H1 (cell line): ENCODE data around the gene TENT5A. TPM values are rescaled to one million over a fixed set of nuclear protein-coding genes. Genes with fewer than 3 reads are reported as not detected.

ENCODE experiments used
- CTCF ChIA-PET: fragments of 300-600 bp; sonication (Branson Sonifier 250); formaldehyde crosslinking; loops from one replicate; lab custom pipeline; 2021; ENCODE audit not compliant: partially characterized antibody; lab: Charles Lee
- POLR2A ChIA-PET: fragments of 300-600 bp; sonication (Branson Sonifier 250); formaldehyde crosslinking; loops from one replicate; lab custom pipeline; 2021; ENCODE audit warnings: inconsistent platforms; ENCODE audit not compliant: partially characterized antibody; lab: Charles Lee
- DNase-seq, 2 experiments: peaks; one replicate each; pipeline versions ENCODE4 v3.0.0 to v3.0.0-alpha.2; 2010 to 2022; ENCODE audit warnings: low spot score in 2 of 2, low read depth in 1 of 2, mixed read lengths in 1 of 2
- FAIRE-seq: peaks from 2 replicates; lab custom pipeline; 2011; peaks lifted over from hg19 to GRCh38; lab: Jason Lieb, UNC
- H2AFZ ChIP-seq: 2 replicates; pipeline ENCODE4 v1.8.1; 2012; ENCODE audit warnings: low read length, inconsistent platforms
- H2AK5ac ChIP-seq: 2 replicates; pipeline ENCODE4 v1.6.1; 2013; ENCODE audit warnings: low read depth, low read length
- H2BK120ac ChIP-seq: replicated peaks from 2 replicates; pipeline ENCODE3; 2013; ENCODE audit warnings: low read depth, low read length, inconsistent platforms
- H2BK12ac ChIP-seq: 2 replicates; pipeline ENCODE4 v1.6.1; 2013; ENCODE audit warnings: low read depth, low read length
- H2BK15ac ChIP-seq: 2 replicates; pipeline ENCODE4 v1.6.1; 2013; ENCODE audit warnings: low read length
- H2BK20ac ChIP-seq: 2 replicates; pipeline ENCODE4 v1.6.1; 2013; ENCODE audit warnings: low read length
- H2BK5ac ChIP-seq: 2 replicates; pipeline ENCODE4 v1.6.1; 2013; ENCODE audit warnings: low read depth, low read length
- H3K14ac ChIP-seq: 2 replicates; pipeline ENCODE4 v1.6.1; 2013; ENCODE audit warnings: inconsistent platforms; ENCODE audit not compliant: insufficient read length
- H3K18ac ChIP-seq: 2 replicates; pipeline ENCODE4 v1.6.1; 2013; ENCODE audit warnings: low read length; ENCODE audit errors: extremely low read depth
- H3K23ac ChIP-seq: 2 replicates; pipeline ENCODE4 v1.6.1; 2013; ENCODE audit warnings: inconsistent platforms; ENCODE audit not compliant: insufficient read length
- H3K23me2 ChIP-seq: 2 replicates; pipeline ENCODE4 v1.6.1; 2013; ENCODE audit warnings: low read depth, low read length
- H3K27ac ChIP-seq: 2 replicates; pipeline ENCODE4 v1.6.1; 2011; ENCODE audit warnings: low read depth, low read length, inconsistent platforms
- H3K27me3 ChIP-seq, 4 experiments: replicated peaks in 1 of 4; 1 replicate in 1 of 4; 2 replicates in 3 of 4; pipeline versions ENCODE4 v1.6.1 to v1.8.1; 2011 to 2013; ENCODE audit warnings: low read length in 3 of 4, mild to moderate bottlenecking in 3 of 4, inconsistent platforms in 2 of 4, mixed read lengths in 2 of 4, moderate library complexity in 1 of 4; ENCODE audit not compliant: control insufficient read depth in 3 of 4, insufficient read depth in 3 of 4; ENCODE audit errors: extremely low read depth in 1 of 4
- H3K36me3 ChIP-seq, 4 experiments: 2 replicates each; pipeline versions ENCODE4 v1.6.1 to v1.8.1; 2011 to 2013; ENCODE audit warnings: mild to moderate bottlenecking in 4 of 4, low read length in 3 of 4, moderate library complexity in 2 of 4, control low read depth in 1 of 4, inconsistent platforms in 1 of 4; ENCODE audit not compliant: insufficient read depth in 4 of 4, control insufficient read depth in 2 of 4
- H3K4ac ChIP-seq: replicated peaks from 2 replicates; pipeline ENCODE3; 2013; ENCODE audit warnings: low read length, low read depth, mixed read lengths, inconsistent platforms; ENCODE audit not compliant: insufficient read length
- H3K4me1 ChIP-seq, 4 experiments: replicated peaks in 1 of 4; 1 replicate in 1 of 4; 2 replicates in 3 of 4; pipeline versions ENCODE4 v1.6.1 to v1.8.1; 2011 to 2013; ENCODE audit warnings: low read length in 3 of 4, inconsistent platforms in 2 of 4, mixed read lengths in 1 of 4; ENCODE audit not compliant: insufficient read depth in 4 of 4, control insufficient read depth in 3 of 4
- H3K4me2 ChIP-seq, 2 experiments: 2 replicates each; pipeline versions ENCODE4 v1.6.1 to v1.8.1; 2011 to 2013; ENCODE audit warnings: low read depth in 2 of 2, low read length in 2 of 2, control low read depth in 1 of 2, inconsistent platforms in 1 of 2, mild to moderate bottlenecking in 1 of 2; ENCODE audit not compliant: insufficient read depth in 1 of 2
- H3K4me3 ChIP-seq, 4 experiments: fragments of 200-600, 300-600 bp in 1 of 4; sonication (generic), shearing (Covaris generic), sonication (Bioruptor Twin) in 1 of 4; 2 replicates each; pipeline versions ENCODE4 v1.5.1 to v1.8.1; 2011 to 2016; ENCODE audit warnings: low read length in 4 of 4, low read depth in 3 of 4, control low read depth in 2 of 4, inconsistent platforms in 2 of 4, mild to moderate bottlenecking in 2 of 4, mixed read lengths in 1 of 4, moderate library complexity in 1 of 4; ENCODE audit not compliant: insufficient read depth in 2 of 4; ENCODE audit errors: extremely low read depth in 1 of 4
- H3K56ac ChIP-seq: replicated peaks from 2 replicates; pipeline ENCODE3; 2013; ENCODE audit warnings: low read depth, mild to moderate bottlenecking, mixed read lengths, low read length, inconsistent platforms; ENCODE audit not compliant: insufficient read length
- H3K79me1 ChIP-seq: 2 replicates; pipeline ENCODE4 v1.6.1; 2013; ENCODE audit warnings: low read depth, low read length, control low read depth
- H3K79me2 ChIP-seq, 2 experiments: 2 replicates each; pipeline versions ENCODE4 v1.6.1 to v1.8.1; 2012 to 2013; ENCODE audit warnings: low read length in 2 of 2, mild to moderate bottlenecking in 2 of 2, inconsistent platforms in 1 of 2; ENCODE audit not compliant: insufficient read depth in 2 of 2, control insufficient read depth in 1 of 2
- H3K9ac ChIP-seq, 4 experiments: replicated peaks in 1 of 4; 1 replicate in 1 of 4; 2 replicates in 3 of 4; pipeline versions ENCODE4 v1.6.1 to v1.8.1; 2011 to 2013; ENCODE audit warnings: low read depth in 3 of 4, low read length in 3 of 4, control low read depth in 2 of 4, mild to moderate bottlenecking in 2 of 4, moderate library complexity in 2 of 4, inconsistent platforms in 1 of 4; ENCODE audit errors: extremely low read depth in 1 of 4
- H3K9me3 ChIP-seq, 2 experiments: 2 replicates each; pipeline versions ENCODE4 v1.6.1 to v1.8.1; 2012 to 2013; ENCODE audit warnings: mild to moderate bottlenecking in 2 of 2, moderate library complexity in 2 of 2, control low read depth in 1 of 2, inconsistent platforms in 1 of 2, low read depth in 1 of 2, low read length in 1 of 2, mixed read lengths in 1 of 2; ENCODE audit not compliant: insufficient read depth in 2 of 2
- H4K20me1 ChIP-seq, 2 experiments: replicated peaks in 1 of 2; 2 replicates each; pipeline versions ENCODE3 to v1.8.1; 2011 to 2013; ENCODE audit warnings: inconsistent platforms in 2 of 2, low read length in 2 of 2, mild to moderate bottlenecking in 1 of 2; ENCODE audit not compliant: insufficient read depth in 2 of 2, control insufficient read depth in 1 of 2
- H4K5ac ChIP-seq: 2 replicates; pipeline ENCODE4 v1.6.1; 2013; ENCODE audit warnings: low read length, low read depth, mixed read lengths, inconsistent platforms; ENCODE audit not compliant: insufficient read length
- H4K8ac ChIP-seq: 2 replicates; pipeline ENCODE4 v1.8.0; 2013; ENCODE audit warnings: mild to moderate bottlenecking, moderate library complexity, low read length, inconsistent platforms; ENCODE audit not compliant: insufficient read depth; ENCODE audit errors: extremely low read depth
- H4K91ac ChIP-seq: replicated peaks from 2 replicates; pipeline ENCODE3; 2013; ENCODE audit warnings: low read length, mixed read lengths, inconsistent platforms; ENCODE audit not compliant: insufficient read length
- ATF2 ChIP-seq: IDR thresholded peaks from 2 replicates; pipeline ENCODE4 v1.6.1; 2012; ENCODE audit warnings: low read length, inconsistent platforms
- BCL11A ChIP-seq, 2 experiments: IDR thresholded peaks; one replicate each; pipeline ENCODE4 v1.6.1; 2011; ENCODE audit warnings: low read depth in 2 of 2, low read length in 2 of 2, mild to moderate bottlenecking in 2 of 2
- BRCA1 ChIP-seq: IDR thresholded peaks from 2 replicates; pipeline ENCODE4 v1.6.1; 2012; ENCODE audit warnings: low read depth, low read length, improper control_type of control experiment
- CBX8 ChIP-seq: fragments of 300-800, 300-1000 bp; sonication (generic); IDR thresholded peaks from 2 replicates; pipeline ENCODE4 v1.7.1; 2016; ENCODE audit warnings: low read depth, low read length, borderline replicate concordance
- CTBP2 ChIP-seq: IDR thresholded peaks from 2 replicates; pipeline ENCODE4 v1.7.0; 2011; ENCODE audit warnings: borderline replicate concordance, mild to moderate bottlenecking, moderate library complexity, mixed read lengths, low read length; ENCODE audit not compliant: insufficient read depth, insufficient read length
- EGR1 ChIP-seq: IDR thresholded peaks from 2 replicates; pipeline ENCODE4 v1.6.1; 2011; ENCODE audit warnings: low read depth, low read length, borderline replicate concordance
- EZH2 ChIP-seq: fragments of 200-600 bp; sonication (generic); IDR thresholded peaks from 2 replicates; pipeline ENCODE4 v1.7.1; 2012; ENCODE audit warnings: low read depth, mild to moderate bottlenecking, moderate library complexity, low read length, inconsistent platforms; ENCODE audit not compliant: severe bottlenecking
- HDAC2 ChIP-seq, 2 experiments: fragments of 300-600 bp in 1 of 2; sonication (generic) in 1 of 2; IDR thresholded peaks; 2 replicates each; pipeline ENCODE4 v1.6.1; 2011 to 2012; ENCODE audit warnings: low read depth in 2 of 2, low read length in 2 of 2, mild to moderate bottlenecking in 2 of 2, moderate library complexity in 2 of 2, borderline replicate concordance in 1 of 2, inconsistent platforms in 1 of 2
- KDM1A ChIP-seq: fragments of 200-600, 300-600 bp; sonication (generic); IDR thresholded peaks from 2 replicates; pipeline ENCODE4 v1.7.1; 2016; ENCODE audit warnings: mild to moderate bottlenecking, low read length, borderline replicate concordance
- KDM4A ChIP-seq: IDR thresholded peaks from one replicate; pipeline ENCODE4 v1.7.1; 2012; ENCODE audit warnings: low read depth, mild to moderate bottlenecking, moderate library complexity, low read length, inconsistent platforms; ENCODE audit not compliant: severe bottlenecking
- MAFK ChIP-seq: IDR thresholded peaks from 2 replicates; pipeline ENCODE4 v1.6.1; 2012; ENCODE audit warnings: low read depth, mild to moderate bottlenecking, improper control_type of control experiment, low read length
- POLR2AphosphoS5 ChIP-seq: IDR thresholded peaks from 2 replicates; pipeline ENCODE4 v1.6.1; 2011; ENCODE audit warnings: low read depth, low read length
- TAF7 ChIP-seq: optimal IDR thresholded peaks from 2 replicates; pipeline ENCODE3; 2011; ENCODE audit warnings: low read depth, mild to moderate bottlenecking, inconsistent platforms, low read length, moderate library complexity, borderline replicate concordance
- polyA plus RNA-seq, 7 experiments: library from polyadenylated mRNA; depleted of rRNA in 3 of 7; stranded (reverse) in 5 of 7; unstranded in 2 of 7; fragments of >200 nt in 5 of 7; fragments of 200-250 nt in 2 of 7; gene quantifications; 1 replicate in 5 of 7; 2 replicates in 1 of 7; 4 replicates in 1 of 7; pipeline versions ENCODE4 v1.2.1 to v1.2.3, GENCODE V29; 2011 to 2013; ENCODE audit warnings: missing spikeins in 2 of 7, mixed read lengths in 2 of 7
- total RNA-seq: library from RNA; stranded (reverse); fragmentation: NEBNext Ultra II Directional; extraction: Animal tissue kit (Norgen Biotek cat#: 25700); gene quantifications from 2 replicates; pipeline ENCODE4 v1.2.1, GENCODE V29; 2021

Gene TENT5A
- total and polyA plus RNA-seq, 2 of the 8 experiments (the other 6 are each of a cell fraction or from before 2014, with no cell fraction given), result 0.91 to 2.9 TPM

GRCh38 chr6:81736428-81736827 lies 16.1 kb downstream of the TENT5A start:
- Histone ChIP-seq H2BK12ac (no peak overlapping the region), H3K9me3 (no peaks in the 10 kb centered on the region; a peak in 1 of 4 replicates), H3K4me1 (no peaks in the 10 kb centered on the region), H3K4ac (no peak overlapping the region), H3K23me2 (no peaks in the 10 kb centered on the region), H3K23ac (no peak overlapping the region), H3K18ac (no peak overlapping the region), H3K79me2 (no peaks in the 10 kb centered on the region), H2AFZ (no peak overlapping the region), H2BK120ac (no peak overlapping the region), H4K91ac (no peak overlapping the region), H4K5ac (no peak overlapping the region), H2BK20ac (no peak overlapping the region), H3K27me3 (no peaks in the 10 kb centered on the region), H3K36me3 (no peaks in the 10 kb centered on the region), H2BK5ac (no peak overlapping the region), H3K14ac (no peak overlapping the region), H2AK5ac (no peak overlapping the region), H3K79me1 (no peaks in the 10 kb centered on the region), H4K20me1 (no peaks in the 10 kb centered on the region), H3K9ac (no peak overlapping the region), H3K27ac (no peak overlapping the region), H4K8ac (no peak overlapping the region), H3K4me3 (no peak overlapping the region), H2BK15ac (no peak overlapping the region), H3K4me2 (no peak overlapping the region), H3K56ac (no peak overlapping the region)
- no peak for TF ChIP-seq CBX8
- TF ChIP-seq KDM1A, result no peak
- TF ChIP-seq BCL11A (IDR thresholded peaks at IDR 0.05; ENCODE audit: low read depth in 2 of 2, low read length in 2 of 2), result no peak
- no peak for TF ChIP-seq EGR1
- TF ChIP-seq HDAC2 (IDR thresholded peaks at IDR 0.05; ENCODE audit: borderline replicate concordance in 1 of 2, low read depth in 2 of 2, low read length in 2 of 2), result no peak
- no peak for TF ChIP-seq ATF2
- TF ChIP-seq POLR2AphosphoS5, result no peak
- TF ChIP-seq KDM4A, result no peak
- no peak for TF ChIP-seq BRCA1
- no peak for TF ChIP-seq MAFK
- no peak for TF ChIP-seq EZH2
- no peak for TF ChIP-seq TAF7
- no peak for TF ChIP-seq CTBP2
- no peak for FAIRE-seq
- POLR2A ChIA-PET, result no interaction called here
- CTCF ChIA-PET, result interaction anchor here (1.8 to 5.3 kb wide), 2 partner anchors 16 to 270 kb away, joined by 4 to 24 read pairs; partner anchors contain the start of gene TENT5A
- no peak for DNase-seq
